Measurements from ENCODE around the gene HDAC11.
"Not testable (repeated sequence)": the region's sequence is repeated elsewhere in the genome, so short reads cannot be mapped to it uniquely, and the experiment has no call there.

HDAC11 gene

DNA sequence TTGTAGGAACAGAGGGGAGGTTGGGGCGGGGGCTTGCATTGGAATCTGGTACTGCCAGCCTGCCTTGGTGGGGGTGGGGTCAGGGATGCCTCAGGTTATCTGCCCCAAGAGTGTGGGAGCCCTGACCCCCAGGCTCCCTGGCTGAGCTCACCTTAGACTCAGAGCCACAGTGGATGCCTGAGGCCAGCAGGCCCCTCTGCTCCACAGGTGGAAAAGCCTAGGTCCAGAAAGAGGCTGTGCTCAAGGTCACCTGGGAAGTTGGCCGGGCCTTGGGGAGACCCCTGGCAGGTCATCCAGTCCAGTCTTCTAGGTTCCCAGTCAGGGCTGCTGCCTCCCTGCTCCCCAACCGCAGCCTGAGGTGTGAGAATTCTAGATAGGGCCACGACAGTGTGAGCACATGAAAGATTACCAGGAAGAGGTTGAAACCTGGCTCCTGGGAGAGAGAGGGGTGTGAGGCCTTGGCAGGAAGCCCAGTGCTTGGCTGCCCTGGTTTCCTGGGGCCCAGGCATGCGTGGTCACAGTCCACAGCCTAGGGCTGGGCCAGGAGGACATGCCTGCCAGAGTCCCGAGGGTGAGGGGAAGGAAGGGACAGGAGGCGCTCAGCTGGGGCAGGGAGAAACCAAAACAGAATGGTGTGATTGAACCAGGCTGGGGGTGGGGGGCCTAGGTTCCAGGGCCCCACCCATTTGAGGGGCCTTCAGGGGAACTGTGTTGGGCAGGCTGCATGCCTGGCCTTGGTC, 4.9 kb downstream of the HDAC11 start:
- Histone ChIP-seq H3K9me3 (ENCODE audit: control insufficient read depth, low read depth, low read length) (no peaks in the 10 kb centered on the region), H3K4me3 (ENCODE audit: low read length) (no peak overlapping the region), H3K27ac (ENCODE audit: low read length) (no peak overlapping the region), H3K4me1 (ENCODE audit: control insufficient read depth, low read depth, low read length) (peaks cover 4% of the 10 kb centered on the region), H3K36me3 (ENCODE audit: control insufficient read depth, low read depth, low read length) (no peaks in the 10 kb centered on the region), H3K9ac (ENCODE audit: low read length) (no peak overlapping the region), H3K27me3 (ENCODE audit: control insufficient read depth, insufficient read depth, low read length) (peaks cover 9% of the 10 kb centered on the region)

DNA sequence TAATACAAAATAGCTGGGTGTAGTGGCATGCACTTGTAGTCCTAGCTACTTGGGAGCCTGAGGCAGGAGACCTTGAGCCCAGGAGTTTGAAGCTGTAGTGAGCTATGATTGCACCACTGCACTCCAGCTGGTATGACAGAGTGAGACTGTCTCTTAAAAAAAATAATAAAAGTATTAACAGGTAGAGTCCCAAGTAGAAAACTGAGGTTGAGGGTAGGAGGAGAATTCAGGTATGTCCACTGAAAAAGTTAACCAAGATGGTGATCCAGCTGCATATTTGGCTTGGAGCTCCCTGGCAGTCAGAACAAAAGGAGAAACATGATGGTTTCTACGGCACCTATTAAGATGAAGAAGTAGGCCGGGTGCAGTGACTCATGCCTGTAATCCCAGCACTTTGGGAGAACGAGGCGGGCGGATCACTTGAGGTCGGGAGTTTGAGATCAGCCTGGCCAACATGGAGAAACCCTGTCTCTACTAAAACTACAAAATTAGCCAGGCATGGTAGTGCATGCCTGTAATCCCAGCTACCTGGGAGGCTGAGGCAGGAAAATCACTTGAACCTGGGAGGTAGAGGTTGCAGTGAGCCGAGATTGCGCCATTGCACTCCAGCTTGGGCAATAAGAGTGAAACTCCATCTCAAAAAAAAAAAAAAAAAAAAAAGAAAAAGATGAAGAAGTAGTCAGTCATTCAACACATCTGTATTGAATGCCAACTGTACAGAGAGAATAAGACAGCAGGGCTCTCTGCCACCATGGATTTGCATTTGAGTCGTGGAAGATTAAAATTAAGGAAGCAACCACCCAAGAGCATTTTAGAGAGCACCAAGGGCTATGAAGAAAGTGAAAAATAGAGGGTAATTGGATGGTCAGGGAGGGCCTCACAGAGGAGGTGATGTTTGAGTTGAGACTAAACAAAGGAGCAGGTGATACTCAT, 5.8 kb downstream of the HDAC11 start:
- not testable (repeated sequence) for H3K9ac ChIP-seq (ENCODE audit: low read length); H3K4me1 ChIP-seq (ENCODE audit: control insufficient read depth, low read depth, low read length); H3K27me3 ChIP-seq (ENCODE audit: control insufficient read depth, insufficient read depth, low read length)

DNA sequence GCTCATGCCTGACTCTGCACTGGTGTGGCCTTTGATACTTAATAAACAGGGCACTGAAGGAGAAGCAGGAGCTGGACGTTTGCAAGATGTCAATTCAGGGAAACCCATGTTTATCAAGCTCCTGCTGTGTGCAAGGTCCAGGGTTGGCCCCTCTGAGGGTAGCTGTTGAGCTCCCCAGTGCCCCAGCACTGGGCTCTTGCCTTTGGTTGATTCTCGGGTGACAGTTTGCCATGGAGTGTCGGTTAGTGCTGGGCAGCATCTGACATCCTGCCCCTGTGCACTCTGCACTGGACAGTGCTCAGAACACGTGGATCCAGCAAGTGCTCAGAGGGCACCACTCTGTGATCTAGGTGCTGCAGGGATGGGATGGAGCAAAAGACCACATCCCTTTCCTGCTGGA, 7.3 kb downstream of the HDAC11 start:
- H3K9ac ChIP-seq (ENCODE audit: low read length): no peak overlapping the region
- no peaks in the 10 kb centered on the region for H3K36me3 ChIP-seq (ENCODE audit: control insufficient read depth, low read depth, low read length)

More for the DNA sequence above, 5.8 kb downstream of the HDAC11 start:
- not testable (repeated sequence) for H3K27ac ChIP-seq (ENCODE audit: low read length); H3K36me3 ChIP-seq (ENCODE audit: control insufficient read depth, low read depth, low read length); H3K9me3 ChIP-seq (ENCODE audit: control insufficient read depth, low read depth, low read length); H3K4me3 ChIP-seq (ENCODE audit: low read length)

DNA sequence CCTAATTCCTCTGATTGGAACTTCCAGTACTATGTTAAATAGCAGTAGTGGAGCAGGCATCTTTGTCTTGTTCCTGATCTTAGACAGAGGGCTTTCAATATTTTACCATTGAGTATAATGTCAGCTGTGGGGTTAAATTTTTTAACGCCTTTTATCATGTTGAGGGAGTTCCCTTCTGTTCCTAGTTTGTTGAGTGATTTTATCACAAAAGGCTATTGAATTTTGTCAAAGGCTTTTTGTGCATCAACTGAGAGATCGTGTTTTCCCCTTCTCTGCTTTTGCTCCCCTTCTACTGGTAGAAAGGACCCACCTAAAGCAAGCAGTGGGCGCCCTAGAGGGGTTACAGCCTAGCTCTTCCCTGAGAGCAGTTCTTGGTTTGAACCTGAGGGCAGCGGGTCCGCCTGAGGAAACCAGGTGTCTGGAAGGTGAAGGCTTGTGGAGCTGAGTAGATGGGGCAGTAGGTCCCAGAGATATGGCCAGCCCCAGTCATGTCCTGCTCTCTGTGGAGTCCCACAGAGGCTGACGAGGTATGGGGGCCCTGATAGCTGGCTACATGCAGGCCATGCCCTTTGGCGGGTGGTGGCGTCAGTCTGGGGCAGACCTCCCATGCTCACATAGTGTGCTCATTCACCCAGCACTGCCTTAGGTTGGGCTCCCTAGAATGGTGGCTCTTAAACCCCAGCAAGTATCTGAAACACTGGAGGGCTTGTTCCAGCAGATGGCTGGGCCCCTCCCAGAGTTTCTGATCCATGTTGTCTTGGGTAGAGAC, 11.3 kb downstream of the HDAC11 start:
- Histone ChIP-seq H3K4me1 (ENCODE audit: control insufficient read depth, low read depth, low read length) (no peaks in the 10 kb centered on the region), H3K36me3 (ENCODE audit: control insufficient read depth, low read depth, low read length) (no peaks in the 10 kb centered on the region), H3K9ac (ENCODE audit: low read length) (no peak overlapping the region), H3K27ac (ENCODE audit: low read length) (no peak overlapping the region), H3K27me3 (ENCODE audit: control insufficient read depth, insufficient read depth, low read length) (no peaks in the 10 kb centered on the region), H3K4me3 (ENCODE audit: low read length) (no peak overlapping the region), H3K9me3 (ENCODE audit: control insufficient read depth, low read depth, low read length) (no peaks in the 10 kb centered on the region)

More for the DNA sequence above, 7.3 kb downstream of the HDAC11 start:
- Histone ChIP-seq H3K4me3 (ENCODE audit: low read length) (no peak overlapping the region), H3K9me3 (ENCODE audit: control insufficient read depth, low read depth, low read length) (no peaks in the 10 kb centered on the region), H3K27ac (ENCODE audit: low read length) (no peak overlapping the region), H3K4me1 (ENCODE audit: control insufficient read depth, low read depth, low read length) (no peaks in the 10 kb centered on the region), H3K27me3 (ENCODE audit: control insufficient read depth, insufficient read depth, low read length) (no peaks in the 10 kb centered on the region)

DNA sequence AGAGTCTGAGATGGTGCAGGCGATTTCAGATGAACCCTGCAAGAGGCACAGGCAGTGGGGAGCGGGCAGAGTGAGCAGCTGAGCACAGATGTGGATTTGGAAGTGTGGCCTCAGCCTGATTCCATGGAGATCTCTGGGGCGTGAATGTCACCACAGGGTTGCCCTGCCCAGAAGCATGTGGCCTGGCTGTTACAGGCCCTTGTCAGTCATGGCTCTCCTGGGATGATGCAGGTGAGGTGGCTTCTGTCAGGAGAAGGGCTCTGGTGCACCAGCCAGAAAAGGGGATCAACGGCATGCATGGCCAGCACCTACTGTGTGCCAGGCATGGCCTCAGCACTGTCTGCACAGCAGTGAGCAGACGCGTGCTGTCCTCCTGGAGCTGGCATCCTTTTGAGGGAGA, 11.9 kb downstream of the HDAC11 start:
- H3K36me3 ChIP-seq (ENCODE audit: control insufficient read depth, low read depth, low read length): no peaks in the 10 kb centered on the region
- no peak overlapping the region for H3K9ac ChIP-seq (ENCODE audit: low read length)
- H3K4me1 ChIP-seq (ENCODE audit: control insufficient read depth, low read depth, low read length): no peaks in the 10 kb centered on the region
- H3K27me3 ChIP-seq (ENCODE audit: control insufficient read depth, insufficient read depth, low read length): no peaks in the 10 kb centered on the region
- no peak overlapping the region for H3K27ac ChIP-seq (ENCODE audit: low read length)
- H3K9me3 ChIP-seq (ENCODE audit: control insufficient read depth, low read depth, low read length): no peaks in the 10 kb centered on the region
- no peak overlapping the region for H3K4me3 ChIP-seq (ENCODE audit: low read length)

DNA sequence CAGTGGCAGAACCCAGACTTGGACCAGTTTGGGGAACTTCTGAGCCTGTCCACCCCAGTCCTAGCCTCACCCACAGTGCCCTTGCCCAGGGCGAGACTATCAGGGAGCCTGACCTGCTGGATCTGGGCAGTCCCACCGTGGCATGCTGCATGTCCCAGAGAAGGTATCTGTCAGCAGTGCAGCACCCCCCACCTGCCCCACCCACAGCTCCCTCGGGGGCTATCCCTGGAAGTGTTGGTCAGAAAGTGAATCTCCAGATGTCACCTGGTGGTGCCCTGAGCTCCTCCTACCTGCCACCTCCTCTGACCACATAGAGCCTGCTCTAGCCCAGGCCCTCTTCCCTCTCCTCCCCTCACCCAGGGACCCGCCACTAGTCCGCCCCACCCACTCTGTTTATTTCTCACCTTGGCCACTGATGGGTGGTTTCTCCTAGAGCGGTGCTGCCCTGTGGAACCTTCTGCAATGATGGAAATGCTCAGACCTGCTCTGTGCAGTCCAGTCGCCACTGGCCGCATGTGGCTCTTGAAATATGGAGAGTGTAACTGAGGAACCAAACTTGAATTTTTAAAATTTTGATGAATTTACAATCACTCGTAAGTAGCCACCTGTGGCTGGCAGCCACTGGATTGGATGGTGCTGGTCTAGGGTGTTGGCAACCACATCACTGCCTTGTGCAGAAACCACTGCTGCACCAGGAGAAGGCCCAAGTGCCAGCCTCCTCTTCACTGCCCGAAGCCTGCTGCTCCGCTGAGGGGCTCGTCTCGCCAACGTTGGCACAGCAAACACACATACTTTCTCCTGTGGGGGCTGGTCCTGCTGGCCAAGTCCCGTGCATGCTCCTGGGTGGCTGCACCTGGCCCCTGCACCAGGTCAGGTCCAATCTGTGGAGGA, 13.1 kb downstream of the HDAC11 start:
- Histone ChIP-seq H3K9ac (ENCODE audit: low read length) (no peak overlapping the region), H3K4me1 (ENCODE audit: control insufficient read depth, low read depth, low read length) (no peaks in the 10 kb centered on the region), H3K9me3 (ENCODE audit: control insufficient read depth, low read depth, low read length) (no peaks in the 10 kb centered on the region), H3K4me3 (ENCODE audit: low read length) (no peak overlapping the region), H3K36me3 (ENCODE audit: control insufficient read depth, low read depth, low read length) (no peaks in the 10 kb centered on the region), H3K27me3 (ENCODE audit: control insufficient read depth, insufficient read depth, low read length) (no peaks in the 10 kb centered on the region), H3K27ac (ENCODE audit: low read length) (no peak overlapping the region)

DNA sequence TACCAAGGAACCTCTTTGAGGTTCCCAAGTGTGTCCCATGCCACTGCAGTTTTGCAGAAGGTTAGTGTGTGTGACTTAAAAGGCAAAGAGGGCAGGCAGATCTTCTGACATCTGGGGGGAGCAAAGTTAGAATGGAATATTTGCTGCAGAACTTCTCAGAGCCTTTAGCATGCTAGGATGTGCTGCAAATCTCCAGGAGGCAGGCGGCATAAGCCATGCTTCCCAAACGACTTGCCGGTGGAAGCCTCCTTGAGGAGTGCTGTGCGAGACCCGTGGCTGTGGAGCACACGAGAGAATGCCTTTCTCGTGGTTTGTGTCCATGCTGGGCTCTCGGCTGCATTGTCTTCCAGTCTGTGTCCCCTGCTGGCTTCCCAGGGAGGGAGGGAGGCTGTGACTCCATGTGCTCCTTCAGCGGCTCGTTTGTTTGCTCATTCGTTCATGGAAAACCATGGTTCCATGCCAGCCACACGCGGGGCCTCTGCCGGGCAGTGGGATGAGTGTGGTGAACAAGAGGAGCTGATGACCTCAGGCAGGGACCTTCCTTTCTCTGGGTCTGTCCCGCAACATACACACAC, 13.8 kb downstream of the HDAC11 start:
- Histone ChIP-seq H3K4me3 (ENCODE audit: low read length) (no peak overlapping the region), H3K9ac (ENCODE audit: low read length) (no peak overlapping the region), H3K9me3 (ENCODE audit: control insufficient read depth, low read depth, low read length) (no peaks in the 10 kb centered on the region), H3K36me3 (ENCODE audit: control insufficient read depth, low read depth, low read length) (no peaks in the 10 kb centered on the region), H3K27ac (ENCODE audit: low read length) (no peak overlapping the region), H3K27me3 (ENCODE audit: control insufficient read depth, insufficient read depth, low read length) (no peaks in the 10 kb centered on the region), H3K4me1 (ENCODE audit: control insufficient read depth, low read depth, low read length) (no peaks in the 10 kb centered on the region)

DNA sequence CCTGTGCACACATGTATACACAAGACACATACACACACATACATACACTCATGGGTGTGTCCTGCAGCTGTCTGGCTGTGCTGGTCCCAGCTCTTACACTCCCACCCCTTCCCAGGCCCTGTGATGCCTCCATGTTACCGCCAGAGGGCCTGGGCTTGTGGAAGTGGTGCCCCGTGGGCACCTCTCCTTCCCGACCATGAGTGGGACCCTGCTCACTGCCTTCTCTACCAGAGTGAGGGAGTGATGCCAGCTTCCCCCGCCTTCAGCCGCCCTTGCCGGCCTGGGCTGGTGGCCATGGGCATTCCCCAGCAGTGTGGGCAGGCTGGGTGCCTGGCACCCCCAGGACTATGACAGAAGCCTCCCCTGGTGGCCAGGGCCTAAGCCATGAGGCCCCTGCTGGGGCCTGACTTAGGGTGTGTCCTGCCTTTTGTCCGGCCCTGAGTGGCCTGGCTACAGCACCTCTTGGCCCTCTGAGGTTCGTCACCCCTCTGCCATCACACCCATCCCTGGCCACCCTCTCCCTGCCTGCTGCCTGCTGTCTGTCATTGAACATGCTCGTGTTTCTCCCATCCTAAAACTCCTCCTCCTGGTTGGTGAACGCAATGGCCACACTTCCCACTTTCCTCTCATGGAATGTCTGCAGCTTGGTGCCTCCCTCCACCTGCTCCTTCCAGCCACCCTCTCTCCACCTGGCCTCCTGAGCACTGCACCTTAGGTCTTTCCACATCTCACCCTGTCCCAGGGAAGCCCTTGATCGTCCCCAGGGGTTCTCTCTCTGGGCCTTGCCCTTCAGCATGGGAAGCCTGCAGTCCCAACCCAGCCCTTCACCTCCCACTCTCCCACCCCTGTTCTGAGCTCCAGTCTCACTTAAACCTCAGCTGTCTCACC, 14.6 kb downstream of the HDAC11 start:
- Histone ChIP-seq H3K4me1 (ENCODE audit: control insufficient read depth, low read depth, low read length) (no peaks in the 10 kb centered on the region), H3K27me3 (ENCODE audit: control insufficient read depth, insufficient read depth, low read length) (no peaks in the 10 kb centered on the region), H3K4me3 (ENCODE audit: low read length) (no peak overlapping the region), H3K36me3 (ENCODE audit: control insufficient read depth, low read depth, low read length) (no peaks in the 10 kb centered on the region), H3K9ac (ENCODE audit: low read length) (no peak overlapping the region), H3K27ac (ENCODE audit: low read length) (no peak overlapping the region), H3K9me3 (ENCODE audit: control insufficient read depth, low read depth, low read length) (no peaks in the 10 kb centered on the region)

DNA sequence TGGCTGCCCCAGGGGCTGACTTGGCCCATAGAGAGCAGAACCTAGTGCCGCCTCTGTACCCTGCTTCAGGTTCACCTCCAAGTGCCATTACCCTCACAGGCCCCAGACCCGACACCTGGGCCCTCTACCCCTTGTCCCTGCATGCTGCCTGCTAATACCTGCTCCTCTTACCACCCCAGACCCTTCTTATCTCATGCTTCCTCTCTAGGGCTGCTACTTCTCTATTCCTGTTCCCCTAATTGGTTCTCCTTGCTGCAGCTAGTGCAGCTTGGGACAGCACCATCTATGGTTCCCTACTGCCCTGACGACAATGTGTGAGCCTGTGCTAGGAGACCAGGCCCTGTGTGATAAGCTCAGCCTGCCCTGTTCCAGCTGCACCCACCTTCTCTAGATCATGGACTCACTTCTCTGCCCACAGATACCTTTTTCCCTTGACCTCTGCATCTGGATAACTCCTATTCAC, 15.3 kb downstream of the HDAC11 start:
- no peaks in the 10 kb centered on the region for H3K27me3 ChIP-seq (ENCODE audit: control insufficient read depth, insufficient read depth, low read length)
- H3K27ac ChIP-seq (ENCODE audit: low read length): no peak overlapping the region
- H3K4me3 ChIP-seq (ENCODE audit: low read length): no peak overlapping the region
- H3K9ac ChIP-seq (ENCODE audit: low read length): no peak overlapping the region
- H3K9me3 ChIP-seq (ENCODE audit: control insufficient read depth, low read depth, low read length): no peaks in the 10 kb centered on the region
- H3K36me3 ChIP-seq (ENCODE audit: control insufficient read depth, low read depth, low read length): no peaks in the 10 kb centered on the region
- no peaks in the 10 kb centered on the region for H3K4me1 ChIP-seq (ENCODE audit: control insufficient read depth, low read depth, low read length)

Data from iPS-18a (cell line).